Stimulated activated CD4-positive, alpha-beta T cell treated with anti-CD3 and anti-CD28 coated beads, TNF-alpha, amount 100 ng/mL, for 4 hours (primary cell): Measurements from ENCODE around the gene PPP4C.
A peak's percentile ranks its signal among the peaks of the same experiment; 100 is the strongest.

ENCODE experiments used
- DNase-seq, 3 experiments: peaks; one replicate each; pipeline ENCODE4 v3.0.0-alpha.2; 2020; ENCODE audit warnings: low read depth in 3 of 3

PPP4C gene

DNA sequence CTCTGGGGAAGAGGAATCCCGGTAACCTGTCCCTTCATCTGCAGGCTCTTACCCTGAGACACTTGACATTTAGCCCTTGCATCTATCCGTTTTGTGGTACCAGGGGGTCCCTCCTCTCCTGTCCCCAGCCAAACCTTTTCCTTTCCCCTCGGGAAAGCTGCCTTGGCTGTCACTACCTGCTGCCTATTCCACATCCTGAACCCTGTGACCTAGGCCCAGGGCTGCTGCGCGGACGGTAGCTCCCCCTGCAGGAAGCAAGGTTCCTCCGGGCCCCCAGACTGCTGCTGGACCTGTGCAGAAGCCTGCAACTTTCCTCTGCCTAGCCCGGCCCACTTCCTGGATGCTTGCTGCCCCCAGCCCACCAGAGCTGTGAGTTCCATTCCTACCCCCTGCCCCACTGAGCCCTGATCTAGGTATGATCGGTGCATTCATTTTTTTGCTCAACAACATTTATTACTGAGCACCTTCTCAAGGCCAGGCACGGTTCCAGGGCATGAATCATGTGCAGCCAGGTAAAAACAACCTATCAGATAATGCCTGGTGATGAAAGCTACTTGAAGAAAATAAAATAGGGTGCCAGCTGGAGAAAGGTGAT is 20.7 kb upstream of the PPP4C start:
- no peak for DNase-seq

DNA sequence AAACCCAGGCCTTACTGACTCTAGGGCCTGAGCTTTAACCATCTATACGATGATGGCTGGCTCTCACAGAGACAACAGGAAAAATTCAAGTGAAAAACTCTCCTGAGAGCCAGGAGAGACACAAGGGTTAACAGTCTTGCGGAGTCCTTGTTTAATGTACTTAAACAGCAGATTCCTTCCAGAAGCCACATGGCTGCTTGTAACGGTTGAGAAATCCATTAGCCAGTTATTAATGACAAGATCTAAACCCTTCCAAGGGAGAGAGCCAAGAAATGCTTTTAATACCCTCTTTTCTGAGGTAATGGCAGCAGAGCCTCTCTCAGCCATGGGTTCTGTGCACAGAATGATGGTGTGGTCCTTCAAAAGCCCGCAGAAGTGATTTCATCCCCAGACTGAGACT is 15.4 kb upstream of the PPP4C start:
- no peak for DNase-seq

DNA sequence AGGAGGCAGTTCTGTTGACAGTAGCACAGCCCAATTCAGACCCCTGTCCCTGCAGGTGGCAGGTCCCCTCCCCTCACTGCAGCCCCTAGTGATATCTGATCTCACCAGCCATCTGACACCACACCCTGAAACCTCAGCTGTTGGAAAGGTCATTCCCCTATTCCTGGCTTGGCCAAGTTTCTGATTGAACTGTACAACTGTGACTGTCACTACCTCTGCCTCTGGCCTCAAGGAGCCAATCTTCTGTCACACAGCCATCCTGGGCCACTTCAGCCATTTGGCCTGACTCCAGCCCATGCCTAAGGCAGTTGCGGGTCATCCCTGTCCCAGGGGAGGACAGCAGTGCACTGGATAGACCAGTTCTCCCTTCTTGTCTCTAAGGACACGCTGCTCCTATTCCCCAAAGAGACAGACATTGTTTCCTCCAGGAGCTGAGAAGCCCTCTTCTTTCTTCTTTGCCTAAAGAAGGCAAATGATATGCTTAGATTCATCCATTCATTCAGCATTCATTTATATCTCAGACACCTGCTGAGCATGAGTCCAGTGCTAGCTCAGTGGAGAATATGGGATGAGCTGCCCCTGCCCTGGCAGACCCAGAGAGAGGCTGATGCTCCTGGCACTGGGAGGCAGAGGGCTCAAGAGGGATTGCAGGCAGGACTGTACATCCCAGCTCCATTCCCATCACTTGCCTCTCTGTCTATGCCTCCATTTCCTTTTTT is 14.8 kb upstream of the PPP4C start:
- no peak for DNase-seq

DNA sequence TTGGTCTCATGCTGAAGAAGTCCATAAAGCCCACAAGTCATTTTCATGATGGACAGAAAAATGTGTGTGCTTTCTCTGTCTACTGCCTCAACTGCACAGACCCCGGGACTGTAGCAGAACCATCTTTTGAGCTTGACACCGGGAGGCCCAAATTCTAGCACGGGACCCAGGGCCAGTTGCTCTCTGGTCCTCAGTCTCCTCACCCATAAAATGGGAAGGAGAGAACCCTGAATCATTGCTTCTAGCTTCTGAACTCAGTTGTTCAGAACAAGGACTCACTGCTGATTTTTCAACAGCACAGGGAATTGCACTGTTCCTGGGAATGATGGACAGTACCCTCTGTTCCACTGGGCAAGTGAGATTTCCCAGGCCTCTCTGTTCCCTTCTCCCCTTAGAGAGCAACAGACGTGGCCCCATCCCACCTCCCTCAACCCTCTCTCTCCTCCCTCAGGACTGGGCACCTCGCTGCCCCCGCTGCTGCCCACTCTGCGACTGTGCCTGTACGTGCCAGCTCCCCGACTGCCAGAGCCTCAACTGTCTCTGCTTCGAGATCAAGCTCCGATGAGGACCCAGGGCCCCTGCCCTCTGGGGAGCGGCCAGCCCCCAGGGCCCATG is 12.4 kb upstream of the PPP4C start:
- DNase-seq, result no peak

DNA sequence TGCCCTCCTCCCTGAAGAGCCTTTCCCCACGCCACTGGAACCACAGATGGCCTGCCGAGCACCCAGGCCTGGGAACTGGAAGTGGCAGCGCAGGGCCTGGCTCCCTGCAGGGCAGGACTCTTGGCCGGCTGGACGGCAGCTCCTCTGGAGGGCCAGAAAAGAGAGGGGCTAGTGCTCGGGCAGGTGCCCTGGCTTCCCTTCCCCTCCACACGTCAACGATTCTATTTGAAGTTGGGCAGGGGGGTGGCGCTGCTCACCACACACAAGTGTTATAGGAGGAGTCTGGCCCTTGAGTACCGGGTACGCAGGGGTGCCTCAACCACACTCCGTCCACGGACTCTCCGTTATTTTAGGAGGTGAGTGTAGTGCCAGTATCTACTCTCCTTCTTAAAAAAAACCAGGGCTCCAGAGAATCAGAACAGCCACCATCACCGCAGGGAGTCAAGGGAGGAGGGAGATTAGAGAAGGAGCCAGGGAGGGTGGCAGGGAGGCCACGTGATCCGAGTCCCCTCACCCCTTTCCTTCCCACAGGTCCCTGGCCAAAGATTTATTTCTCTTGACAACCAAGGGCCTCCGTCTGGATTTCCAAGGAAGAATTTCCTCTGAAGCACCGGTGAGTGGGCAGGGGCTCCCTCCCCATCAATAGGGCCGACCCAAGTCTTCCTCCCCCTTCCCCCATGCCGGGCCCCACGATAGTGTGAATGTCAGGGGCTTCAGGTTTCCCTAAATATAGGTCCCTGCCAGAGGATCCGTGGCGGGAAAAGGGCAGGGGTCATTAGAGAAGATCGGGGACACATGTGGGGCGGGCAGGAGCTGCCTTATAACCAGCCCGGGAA is 11.7 kb upstream of the PPP4C start:
- DNase-seq, result peak; percentile 48 to 60 (median 60)

DNA sequence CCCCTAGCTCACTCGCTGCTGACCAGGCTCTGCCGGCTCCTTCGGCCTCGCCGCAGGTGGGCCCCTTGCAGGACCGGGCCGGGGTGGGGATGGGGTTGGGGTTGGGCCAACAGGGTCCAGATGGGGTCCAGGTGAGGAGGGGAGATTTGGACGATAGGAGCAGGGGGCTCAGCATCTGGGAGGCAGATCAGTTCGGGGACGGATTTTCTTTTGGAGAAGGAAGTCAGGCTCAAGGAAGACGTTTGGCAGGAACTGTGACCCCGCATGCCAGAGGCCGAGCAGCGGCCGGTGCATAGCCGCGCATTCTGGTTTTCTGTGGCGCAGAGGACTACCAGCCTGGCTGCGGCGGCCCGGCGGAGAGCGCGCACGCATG is 11.1 kb upstream of the PPP4C start:
- no peak for DNase-seq

DNA sequence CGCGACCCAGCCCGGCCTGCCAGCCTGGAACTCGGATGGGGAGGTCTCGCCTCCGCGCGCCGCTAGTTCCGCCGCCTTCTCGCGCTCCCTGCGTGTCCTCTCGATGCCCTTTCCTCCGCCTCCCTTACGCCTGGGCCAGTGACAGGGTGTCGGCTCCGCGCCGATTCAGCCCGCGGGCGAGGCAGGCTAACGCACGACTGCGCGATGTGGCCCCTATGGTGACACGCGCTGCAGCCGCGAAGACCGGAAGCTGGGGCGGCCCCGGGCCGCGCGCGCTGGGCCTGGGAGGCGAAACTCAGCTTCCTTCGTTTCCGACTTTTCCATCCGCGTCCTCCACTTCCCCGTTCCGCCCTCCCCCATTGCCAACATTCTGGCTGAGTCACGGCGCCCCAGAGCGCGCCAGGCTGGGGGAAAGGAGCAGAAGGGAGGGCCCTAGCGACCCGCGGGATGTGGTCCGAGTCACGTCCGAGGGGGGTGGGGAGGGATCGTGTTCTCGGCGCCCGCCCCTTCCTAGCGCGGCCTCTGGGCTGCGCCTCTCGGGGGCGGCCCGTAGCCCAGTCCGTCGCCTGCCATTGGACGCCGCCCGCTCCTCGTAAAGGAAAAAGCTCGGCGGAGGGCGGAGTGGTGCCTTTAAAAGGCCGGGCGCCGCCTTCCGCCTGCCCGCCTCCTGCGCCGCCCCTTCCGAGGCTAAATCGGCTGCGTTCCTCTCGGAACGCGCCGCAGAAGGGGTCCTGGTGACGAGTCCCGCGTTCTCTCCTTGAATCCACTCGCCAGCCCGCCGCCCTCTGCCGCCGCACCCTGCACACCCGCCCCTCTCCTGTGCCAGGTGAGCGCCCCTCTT is 10.5 kb upstream of the PPP4C start, which contains the start of gene ALDOA:
Gene ALDOA (plus strand): TSS at position 659 of the 841 bp plus-strand sequence. CDS start 1,138 bp downstream, outside the sequence.
- DNase-seq, result peak; percentile 88 to 93 (median 91)

DNA sequence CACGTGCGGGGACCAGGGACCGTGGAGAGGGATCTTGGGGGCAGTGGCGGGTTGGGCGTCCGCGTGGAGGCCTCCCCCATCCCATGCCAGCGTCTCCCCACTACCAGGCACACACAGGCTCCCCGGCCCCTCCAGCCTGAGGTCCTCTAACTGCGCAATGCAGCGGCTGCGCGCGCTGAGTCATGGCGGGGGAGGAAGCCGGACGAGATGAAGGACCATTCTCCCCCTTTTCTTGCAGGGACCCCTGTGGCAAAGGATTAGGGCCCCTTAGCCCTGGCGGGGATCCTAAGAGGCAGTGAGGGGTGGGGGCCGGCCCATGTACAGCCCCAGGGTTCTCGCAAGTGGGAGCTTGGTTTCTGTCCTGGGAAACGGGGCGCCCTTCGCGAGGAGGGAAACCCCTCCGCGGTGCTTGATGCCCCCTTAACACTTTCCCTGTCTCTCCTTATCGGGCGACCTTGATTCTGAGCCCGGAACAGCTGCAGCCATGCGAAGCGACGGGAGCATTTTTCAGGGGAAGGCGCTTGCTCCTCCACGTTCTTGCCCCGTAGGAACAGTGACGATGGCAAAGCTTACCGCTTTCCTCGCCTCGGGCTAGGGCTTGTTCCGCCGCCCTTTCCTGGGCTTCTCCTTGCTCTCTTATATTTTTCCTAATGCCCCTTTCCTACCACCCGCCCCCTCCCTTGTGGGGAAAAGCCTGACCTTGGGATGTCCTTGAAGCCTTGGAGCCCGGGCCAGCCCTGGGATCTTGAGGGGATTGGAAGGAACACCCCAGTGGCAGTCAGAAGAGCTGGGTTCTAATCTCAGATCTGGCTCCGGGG is 9.6 kb upstream of the PPP4C start:
- DNase-seq, result no peak

DNA sequence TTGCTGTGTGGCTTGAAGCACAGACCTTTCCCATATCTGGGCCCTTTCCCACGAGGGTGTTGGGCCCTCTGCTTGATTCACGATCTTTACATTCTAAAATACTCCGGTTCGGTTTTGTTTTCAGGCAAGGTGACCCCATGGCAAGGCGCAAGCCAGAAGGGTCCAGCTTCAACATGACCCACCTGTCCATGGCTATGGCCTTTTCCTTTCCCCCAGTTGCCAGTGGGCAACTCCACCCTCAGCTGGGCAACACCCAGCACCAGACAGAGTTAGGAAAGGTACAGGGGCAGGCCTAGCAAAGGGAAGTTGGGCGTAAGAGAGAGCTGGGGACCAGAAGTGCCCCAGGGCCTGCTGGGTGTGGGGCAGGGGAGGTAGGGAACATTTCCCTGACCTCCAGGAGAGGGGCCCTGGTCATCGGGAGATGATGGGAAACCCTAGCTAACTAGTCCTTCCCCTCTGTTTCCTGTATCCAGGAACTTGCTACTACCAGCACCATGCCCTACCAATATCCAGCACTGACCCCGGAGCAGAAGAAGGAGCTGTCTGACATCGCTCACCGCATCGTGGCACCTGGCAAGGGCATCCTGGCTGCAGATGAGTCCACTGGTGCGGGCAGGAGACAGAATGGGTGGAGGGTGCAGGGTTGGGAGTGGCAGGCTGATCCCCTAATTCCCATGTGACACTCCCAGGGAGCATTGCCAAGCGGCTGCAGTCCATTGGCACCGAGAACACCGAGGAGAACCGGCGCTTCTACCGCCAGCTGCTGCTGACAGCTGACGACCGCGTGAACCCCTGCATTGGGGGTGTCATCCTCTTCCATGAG is 8.8 kb upstream of the PPP4C start:
- no peak for DNase-seq

DNA sequence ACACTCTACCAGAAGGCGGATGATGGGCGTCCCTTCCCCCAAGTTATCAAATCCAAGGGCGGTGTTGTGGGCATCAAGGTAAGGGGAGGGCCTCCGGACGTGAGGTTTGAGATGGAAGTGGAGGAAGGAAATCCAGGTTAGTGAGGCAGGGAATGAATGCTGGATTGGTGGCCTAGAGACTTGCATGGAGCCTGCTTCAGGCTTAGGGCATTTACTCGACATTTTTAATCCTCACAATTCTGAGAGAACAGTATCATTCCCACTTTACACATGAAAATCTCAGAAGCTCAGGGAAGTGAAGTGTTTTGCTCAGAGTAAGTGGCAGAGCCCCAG is 8.2 kb upstream of the PPP4C start:
- DNase-seq, result no peak

DNA sequence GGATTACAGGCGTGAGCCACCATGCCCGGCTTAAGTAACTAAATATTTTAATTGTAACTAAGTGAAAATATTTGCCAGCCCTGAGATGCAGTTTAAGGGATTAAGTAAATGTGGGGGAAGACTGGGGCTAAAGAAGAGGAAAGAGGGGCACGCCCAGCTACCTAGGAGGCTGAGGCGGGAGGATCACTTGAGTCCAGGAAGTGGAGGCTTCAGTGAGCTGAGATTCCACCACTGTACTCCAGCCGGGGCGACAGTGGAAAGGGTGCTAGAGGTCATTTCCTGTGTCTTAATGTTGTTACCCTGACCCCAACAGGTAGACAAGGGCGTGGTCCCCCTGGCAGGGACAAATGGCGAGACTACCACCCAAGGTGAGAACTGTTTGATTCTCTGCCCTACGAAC is 7.5 kb upstream of the PPP4C start:
- DNase-seq, result no peak

DNA sequence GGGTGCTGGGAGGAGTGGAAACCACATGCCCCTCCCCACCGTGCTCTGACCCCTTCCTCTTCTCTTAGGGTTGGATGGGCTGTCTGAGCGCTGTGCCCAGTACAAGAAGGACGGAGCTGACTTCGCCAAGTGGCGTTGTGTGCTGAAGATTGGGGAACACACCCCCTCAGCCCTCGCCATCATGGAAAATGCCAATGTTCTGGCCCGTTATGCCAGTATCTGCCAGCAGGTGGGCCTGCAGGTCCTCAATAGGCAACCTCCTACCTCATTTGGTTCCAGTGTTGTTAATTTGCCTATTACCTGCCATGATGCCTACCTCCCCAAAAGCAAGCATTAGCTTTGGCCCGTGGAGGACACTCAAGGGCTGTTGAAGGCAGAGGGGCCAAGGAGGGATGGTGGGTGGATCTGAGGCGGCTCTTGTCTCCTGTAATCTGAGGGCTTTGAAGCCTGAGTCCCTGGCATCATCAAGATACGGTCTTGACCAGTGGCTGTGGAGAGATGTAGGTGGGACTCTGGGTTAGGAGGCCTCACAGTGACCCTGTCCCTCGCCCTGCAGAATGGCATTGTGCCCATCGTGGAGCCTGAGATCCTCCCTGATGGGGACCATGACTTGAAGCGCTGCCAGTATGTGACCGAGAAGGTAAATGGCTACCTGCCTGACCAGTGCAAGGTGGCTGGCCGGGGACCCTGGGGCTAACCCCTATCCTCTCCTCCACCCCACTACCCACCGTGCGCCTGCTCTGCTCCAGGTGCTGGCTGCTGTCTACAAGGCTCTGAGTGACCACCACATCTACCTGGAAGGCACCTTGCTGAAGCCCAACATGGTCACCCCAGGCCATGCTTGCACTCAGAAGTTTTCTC is 6.8 kb upstream of the PPP4C start:
- peak in 1 of 3 experiments; percentile 44 for DNase-seq

DNA sequence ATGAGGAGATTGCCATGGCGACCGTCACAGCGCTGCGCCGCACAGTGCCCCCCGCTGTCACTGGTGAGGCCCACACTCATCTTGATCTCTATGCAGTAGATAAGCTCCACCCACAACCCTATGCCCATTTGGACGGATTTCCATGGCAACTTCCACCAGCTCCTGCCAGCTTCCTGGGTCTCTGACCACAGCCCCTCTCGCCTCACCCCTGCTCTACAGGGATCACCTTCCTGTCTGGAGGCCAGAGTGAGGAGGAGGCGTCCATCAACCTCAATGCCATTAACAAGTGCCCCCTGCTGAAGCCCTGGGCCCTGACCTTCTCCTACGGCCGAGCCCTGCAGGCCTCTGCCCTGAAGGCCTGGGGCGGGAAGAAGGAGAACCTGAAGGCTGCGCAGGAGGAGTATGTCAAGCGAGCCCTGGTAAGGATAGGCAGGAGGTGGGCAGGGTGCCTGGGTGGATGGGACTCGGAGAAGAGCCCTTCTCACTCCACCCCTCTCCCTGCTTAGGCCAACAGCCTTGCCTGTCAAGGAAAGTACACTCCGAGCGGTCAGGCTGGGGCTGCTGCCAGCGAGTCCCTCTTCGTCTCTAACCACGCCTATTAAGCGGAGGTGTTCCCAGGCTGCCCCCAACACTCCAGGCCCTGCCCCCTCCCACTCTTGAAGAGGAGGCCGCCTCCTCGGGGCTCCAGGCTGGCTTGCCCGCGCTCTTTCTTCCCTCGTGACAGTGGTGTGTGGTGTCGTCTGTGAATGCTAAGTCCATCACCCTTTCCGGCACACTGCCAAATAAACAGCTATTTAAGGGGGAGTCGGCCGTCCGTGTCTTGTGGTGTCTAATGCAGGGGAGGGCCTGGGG is 6.0 kb upstream of the PPP4C start:
- no peak for DNase-seq

DNA sequence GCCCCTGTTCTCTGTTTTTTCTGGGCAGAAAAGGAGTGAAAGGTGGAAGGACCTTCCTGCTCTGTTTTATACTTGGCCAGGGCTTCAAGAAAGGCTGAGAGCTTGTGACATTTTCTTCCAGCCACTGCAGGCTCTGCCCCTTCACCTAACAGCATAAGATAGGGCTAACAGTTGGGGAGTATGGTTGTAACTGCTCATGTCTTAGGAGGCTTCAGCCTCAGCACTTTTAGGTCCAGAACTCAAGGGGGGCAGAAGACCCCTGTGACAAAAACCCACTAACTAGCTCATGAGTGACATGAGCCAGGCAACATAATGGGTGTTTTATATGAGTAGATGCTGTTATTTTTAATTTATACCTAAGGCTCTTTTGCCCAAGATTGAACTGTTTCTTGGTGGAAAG is 5.3 kb upstream of the PPP4C start:
- no peak for DNase-seq

DNA sequence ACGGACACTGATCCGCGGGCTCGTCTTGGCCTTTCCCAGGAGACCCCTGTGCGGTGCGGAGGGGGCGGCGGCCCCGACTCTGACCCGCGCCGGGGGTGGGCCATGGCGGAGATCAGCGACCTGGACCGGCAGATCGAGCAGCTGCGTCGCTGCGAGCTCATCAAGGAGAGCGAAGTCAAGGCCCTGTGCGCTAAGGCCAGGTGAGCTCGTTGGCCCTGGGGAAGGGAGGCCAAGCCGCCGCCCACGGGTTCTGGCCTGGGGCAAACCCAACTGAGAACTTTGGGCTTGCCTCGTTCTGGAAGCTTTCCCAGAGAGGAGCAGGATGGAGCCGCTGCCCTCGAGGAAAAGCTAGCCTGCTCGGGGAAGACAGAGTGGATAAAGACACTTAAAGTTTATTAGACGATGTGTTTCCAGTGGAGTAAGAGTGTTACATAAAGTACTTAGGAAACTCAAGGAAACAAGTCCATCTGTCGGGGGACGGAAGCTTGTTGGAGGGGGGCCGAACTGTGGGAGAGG is 540 bp downstream of the PPP4C start:
- DNase-seq, result no peak

DNA sequence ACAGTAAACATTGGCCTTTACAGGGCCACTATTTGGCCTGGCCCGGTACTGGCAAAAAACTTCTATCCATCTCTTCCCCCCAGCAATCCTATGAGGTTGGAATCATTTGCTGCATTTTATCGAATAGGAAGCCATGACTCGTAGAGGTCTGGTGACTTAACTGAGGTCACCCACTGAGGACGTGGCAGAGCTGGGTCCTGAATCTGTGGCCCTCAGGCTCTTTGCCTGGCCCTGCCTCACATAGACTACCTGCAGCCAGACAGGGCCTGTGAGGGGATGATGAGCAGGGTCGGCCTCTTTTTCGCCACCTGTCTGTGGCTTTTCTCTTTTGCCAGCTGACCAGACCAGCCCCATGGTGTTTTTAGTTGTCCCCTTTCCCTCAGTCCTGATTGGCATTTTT is 1.9 kb downstream of the PPP4C start:
- no peak for DNase-seq

DNA sequence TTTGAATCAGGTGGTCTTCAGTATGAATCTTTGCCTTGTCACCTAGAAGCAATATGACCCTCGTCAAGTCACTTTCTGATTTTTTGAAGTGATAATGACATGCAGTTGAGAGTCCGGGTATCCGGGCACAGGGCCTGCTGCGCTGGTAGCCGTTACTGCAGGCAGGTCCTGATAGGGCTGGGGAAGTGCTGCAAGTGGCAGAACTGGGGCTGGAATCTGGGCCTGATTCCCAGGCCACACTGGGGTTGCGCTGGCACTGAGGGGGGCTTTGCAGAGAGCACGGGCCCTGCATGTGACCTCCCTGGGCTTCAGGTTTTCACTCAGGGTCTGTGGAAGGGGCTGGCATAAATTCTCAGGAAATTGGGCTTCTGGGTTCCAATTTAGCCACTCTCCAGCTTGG is 3.0 kb downstream of the PPP4C start:
- DNase-seq, result no peak

DNA sequence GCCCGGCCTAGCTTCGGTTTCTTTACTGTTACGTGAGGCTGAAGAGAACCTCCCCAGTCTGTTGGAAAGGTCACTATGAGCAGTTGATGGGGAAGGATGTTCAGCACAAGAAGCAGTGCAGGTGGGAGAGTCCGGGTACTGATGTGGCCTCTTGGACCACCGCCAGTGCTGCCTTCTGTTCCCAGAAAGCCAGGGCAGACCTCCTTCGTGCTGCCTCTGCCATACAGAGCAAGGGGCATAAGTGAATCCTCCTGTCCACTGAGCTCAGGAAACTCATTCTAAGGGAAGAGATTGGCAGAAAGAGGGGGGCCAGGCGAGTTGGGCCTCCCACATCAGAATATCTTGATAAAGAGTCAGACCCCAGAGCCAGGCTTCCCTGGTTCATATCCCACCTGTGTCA is 3.7 kb downstream of the PPP4C start:
- no peak for DNase-seq
